Transverse colon (tissue), 4 donors: ENCODE measurements around the gene LRRC45. TPM values are rescaled to one million over a fixed set of nuclear protein-coding genes. Genes with fewer than 3 reads are reported as not detected.

Experiments used
- DNase-seq: peaks from one replicate; pipeline ENCODE4 v3.0.0-alpha.2; 2019
- H3K27ac ChIP-seq, 4 donors: fragments of 200-600 bp; sonication (generic); 2 replicates each; pipeline ENCODE4 v1.5.1; 2016 to 2018; ENCODE audit warnings: inconsistent platforms in 4 of 4
- H3K27me3 ChIP-seq: fragments of 200-600 bp; sonication (generic); 2 replicates; pipeline ENCODE4 v1.5.1; 2017; ENCODE audit warnings: inconsistent platforms
- H3K36me3 ChIP-seq, 4 donors: fragments of 200-600 bp; sonication (generic); 2 replicates each; pipeline ENCODE4 v1.5.1; 2017 to 2019; ENCODE audit warnings: inconsistent platforms in 4 of 4
- H3K4me1 ChIP-seq, 4 donors: fragments of 200-600 bp; sonication (generic); 2 replicates each; pipeline ENCODE4 v1.5.1; 2017 to 2020; ENCODE audit warnings: inconsistent platforms in 4 of 4
- H3K4me3 ChIP-seq, 4 donors: fragments of 200-600 bp; sonication (generic); 1 replicate in 1 of 4; 2 replicates in 3 of 4; pipeline versions ENCODE4 v1.5.1 to v1.6.1; 2017 to 2019; ENCODE audit warnings: inconsistent platforms in 4 of 4
- H3K9me3 ChIP-seq, 2 donors: fragments of 200-600 bp; sonication (generic); 2 replicates each; pipeline ENCODE4 v1.5.1; 2017 to 2019; ENCODE audit warnings: inconsistent platforms in 2 of 2
- EP300 ChIP-seq: sonication (generic); formaldehyde crosslinking; IDR thresholded peaks from one replicate; pipeline ENCODE4 v1.6.1; 2017; ENCODE audit warnings: antibody characterized with exemption, low read depth
- POLR2A ChIP-seq: fragments of 450-650 bp; IDR thresholded peaks from one replicate; pipeline ENCODE4 v1.6.1; 2016; ENCODE audit warnings: antibody characterized with exemption, mild to moderate bottlenecking, moderate library complexity
- POLR2AphosphoS5 ChIP-seq, 3 donors: sonication (generic); formaldehyde crosslinking; IDR thresholded peaks; one replicate each; pipeline ENCODE4 v1.6.1; 2016; ENCODE audit warnings: antibody characterized with exemption in 3 of 3
- WGBS, 2 donors: methylation state at CpG; one replicate each; pipeline ENCODE4 v1.1.5; 2018; ENCODE audit warnings: low coverage in 1 of 2; 5-methylcytosine and 5-hydroxymethylcytosine counted together
- in situ Hi-C, 4 donors: fragments of 200-750 bp; cut with MboI; loops; one replicate each; pipeline versions ENCODE4 v1.15.0 to v1.15.1; 2017; ENCODE audit warnings: low sequenced_read_pairs in 3 of 4, low pct_ligation_motif_present in 1 of 4, low pct_unique_long_range_greater_than_20kb in 1 of 4
- intact Hi-C: fragments of 100-400 bp; cut with DNase I; formaldehyde crosslinking; loops from one replicate; pipeline ENCODE4 v1.15.1; 2023; ENCODE audit warnings: low total_unique reads
- total RNA-seq, 4 donors: library from RNA; depleted of rRNA; stranded (reverse); fragments of >200 nt; gene quantifications; one replicate each; pipeline ENCODE4 v1.1.0, GENCODE V29; 2016
- TF ChIP-seq, protein P1 (sequence below), 5 experiments: fragments of 200-600 bp in 3 of 5; fragments of 450-650 bp in 2 of 5; sonication (generic) in 3 of 5; IDR thresholded peaks; 1 replicate in 2 of 5; 2 replicates in 3 of 5; pipeline ENCODE4 v1.5.1; 2016 to 2017; ENCODE audit warnings: antibody characterized with exemption in 5 of 5, inconsistent platforms in 3 of 5, mild to moderate bottlenecking in 2 of 5, moderate library complexity in 1 of 5

The LRRC45 gene
- total RNA-seq, 4 donors from 2014 or later = 12.7 to 40.6 (median 23.5) TPM

- TF ChIP-seq, protein P1, sequence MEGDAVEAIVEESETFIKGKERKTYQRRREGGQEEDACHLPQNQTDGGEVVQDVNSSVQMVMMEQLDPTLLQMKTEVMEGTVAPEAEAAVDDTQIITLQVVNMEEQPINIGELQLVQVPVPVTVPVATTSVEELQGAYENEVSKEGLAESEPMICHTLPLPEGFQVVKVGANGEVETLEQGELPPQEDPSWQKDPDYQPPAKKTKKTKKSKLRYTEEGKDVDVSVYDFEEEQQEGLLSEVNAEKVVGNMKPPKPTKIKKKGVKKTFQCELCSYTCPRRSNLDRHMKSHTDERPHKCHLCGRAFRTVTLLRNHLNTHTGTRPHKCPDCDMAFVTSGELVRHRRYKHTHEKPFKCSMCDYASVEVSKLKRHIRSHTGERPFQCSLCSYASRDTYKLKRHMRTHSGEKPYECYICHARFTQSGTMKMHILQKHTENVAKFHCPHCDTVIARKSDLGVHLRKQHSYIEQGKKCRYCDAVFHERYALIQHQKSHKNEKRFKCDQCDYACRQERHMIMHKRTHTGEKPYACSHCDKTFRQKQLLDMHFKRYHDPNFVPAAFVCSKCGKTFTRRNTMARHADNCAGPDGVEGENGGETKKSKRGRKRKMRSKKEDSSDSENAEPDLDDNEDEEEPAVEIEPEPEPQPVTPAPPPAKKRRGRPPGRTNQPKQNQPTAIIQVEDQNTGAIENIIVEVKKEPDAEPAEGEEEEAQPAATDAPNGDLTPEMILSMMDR (IDR thresholded peaks at IDR 0.05) = no peak
- TF ChIP-seq POLR2A (no peak), EP300 (no peak), POLR2AphosphoS5 (IDR thresholded peaks at IDR 0.05) (no peak)
- Histone ChIP-seq H3K27me3 (peaks cover 9% of the 10 kb centered on the region), H3K9me3 (no peaks in the 10 kb centered on the region), H3K4me1 (peaks cover 8 to 26% (median 21%) of the 10 kb centered on the region in 4 donors), H3K36me3 (no peaks in the 10 kb centered on the region), H3K27ac (peak within 1 kb of the TSS; percentile 72 to 90 (median 81)), H3K4me3 (peak within 1 kb of the TSS; percentile 18 to 61 (median 49))
- DNase-seq = no peak
- 0% methylated on average over 28 of the region's 96 CpGs; no CpG with 5 or more reads in 1 of the 2 donors for WGBS, 2 donors
- intact Hi-C loops (loop anchor here (5.0 kb wide), 1 partner anchor 469 kb away; no protein-coding TSS in a partner anchor), in situ Hi-C loops (loop anchor here in 3 of 4 donors (10.0 to 25.0 kb wide), 2 partner anchors 123 to 131 kb away; no protein-coding TSS in a partner anchor)
Measured at GRCh38 chr17:82031303-82031884, 8.3 kb downstream of the LRRC45 start, which contains the start of gene RAC3. Gene RAC3, plus strand, starts transcription at chr17:82031678. Its CDS starts 84 bp downstream, at chr17:82031762.

DNA sequence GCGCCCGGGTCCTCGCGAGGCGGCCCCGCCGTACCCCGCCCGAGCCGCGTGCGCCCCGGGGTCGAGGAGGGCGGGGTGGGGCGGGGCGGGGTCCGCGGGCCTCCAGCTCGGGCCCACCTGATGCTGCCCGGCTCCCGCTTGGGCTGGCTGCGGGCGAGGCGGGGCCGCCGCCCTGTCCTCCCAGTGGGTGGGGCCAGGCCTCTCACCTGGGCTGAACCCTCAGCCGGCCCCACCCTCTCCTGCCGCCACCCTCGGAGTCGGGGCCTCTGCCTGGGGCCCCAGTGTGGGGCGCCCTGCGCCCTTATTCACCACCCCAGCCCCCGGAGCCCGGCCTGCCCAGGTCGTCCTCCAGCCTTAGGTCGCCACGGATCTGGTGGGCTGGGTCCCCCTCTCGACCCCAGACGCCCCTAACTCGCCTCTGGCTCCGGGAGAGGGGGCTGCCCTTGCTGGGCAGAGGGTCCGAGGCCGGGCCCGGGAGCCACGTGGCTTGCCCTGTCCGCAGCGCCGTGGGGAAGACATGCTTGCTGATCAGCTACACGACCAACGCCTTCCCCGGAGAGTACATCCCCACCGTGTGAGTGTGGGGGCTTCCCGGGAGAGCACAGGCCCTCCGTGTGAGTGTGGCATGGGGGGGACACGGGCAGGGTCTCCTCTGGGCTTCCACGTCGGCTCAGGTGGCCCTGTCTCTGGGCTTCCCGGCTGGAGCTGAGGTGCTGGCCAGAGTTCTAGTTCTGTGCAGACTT is 9.0 kb downstream of the LRRC45 start:
- Histone ChIP-seq H3K36me3 (no peaks in the 10 kb centered on the region), H3K27ac (peak overlapping the region in 2 of 4 donors; percentile 5 to 25), H3K4me1 (peaks cover 12 to 32% (median 27%) of the 10 kb centered on the region in 4 donors), H3K9me3 (no peaks in the 10 kb centered on the region), H3K27me3 (peaks cover 9% of the 10 kb centered on the region), H3K4me3 (peak overlapping the region in 3 of 4 donors; percentile 3 to 49 (median 37))
- intact Hi-C loops (loop anchor here (5.0 kb wide), 1 partner anchor 470 kb away; no protein-coding TSS in a partner anchor), in situ Hi-C loops (loop anchor here in 3 of 4 donors (10.0 to 25.0 kb wide), 2 partner anchors 123 to 130 kb away; no protein-coding TSS in a partner anchor)
- TF ChIP-seq, protein P1 (IDR thresholded peaks at IDR 0.05) = no peak
- no peak for TF ChIP-seq POLR2AphosphoS5 (IDR thresholded peaks at IDR 0.05)
- no peak for TF ChIP-seq EP300
- TF ChIP-seq POLR2A = no peak
- peak; percentile 80 for DNase-seq
- 19% methylated on average over 12 of the region's 59 CpGs; no CpG with 5 or more reads in 1 of the 2 donors for WGBS, 2 donors

GRCh38 chr17:82033359-82034085 is 10.4 kb downstream of the LRRC45 start:
- intact Hi-C loops = loop anchor here (5.0 kb wide), 1 partner anchor 471 kb away; no protein-coding TSS in a partner anchor
- no peak for TF ChIP-seq EP300
- TF ChIP-seq, protein P1 (IDR thresholded peaks at IDR 0.05) = no peak
- no peak for TF ChIP-seq POLR2A
- no peak for TF ChIP-seq POLR2AphosphoS5 (IDR thresholded peaks at IDR 0.05)
- no peaks in the 10 kb centered on the region for H3K9me3 ChIP-seq
- 73 to 95% methylated on average over 3 to 36 of the region's 38 CpGs for WGBS, 2 donors
- H3K4me3 ChIP-seq = no peak overlapping the region
- H3K4me1 ChIP-seq = peaks cover 12 to 38% (median 31%) of the 10 kb centered on the region in 4 donors
- H3K27me3 ChIP-seq = peaks cover 9% of the 10 kb centered on the region
- in situ Hi-C loops = loop anchor here in 3 of 4 donors (10.0 to 25.0 kb wide), 2 partner anchors 121 to 129 kb away; no protein-coding TSS in a partner anchor
- no peaks in the 10 kb centered on the region for H3K36me3 ChIP-seq
- H3K27ac ChIP-seq = no peak overlapping the region
- DNase-seq = no peak
